Skeletal muscle tissue (tissue), 4 donors: ENCODE data around the gene PTPN14. TPM values are rescaled to one million over a fixed set of nuclear protein-coding genes. Genes with fewer than 3 reads are reported as not detected.

Source experiments
- H3K27ac ChIP-seq: one replicate; pipeline ENCODE4 v1.7.0; 2013; ENCODE audit warnings: mild to moderate bottlenecking, low read depth, low read length, inconsistent platforms
- H3K27me3 ChIP-seq, 3 donors: one replicate each; pipeline ENCODE4 v1.7.0; 2013; ENCODE audit warnings: low read length in 3 of 3; ENCODE audit not compliant: control insufficient read depth in 3 of 3, insufficient read depth in 3 of 3
- H3K36me3 ChIP-seq, 3 donors: one replicate each; pipeline ENCODE4 v1.7.0; 2013; ENCODE audit warnings: low read length in 3 of 3; ENCODE audit not compliant: control insufficient read depth in 3 of 3, insufficient read depth in 3 of 3
- H3K4me1 ChIP-seq, 3 donors: one replicate each; pipeline ENCODE4 v1.7.0; 2013; ENCODE audit warnings: low read length in 3 of 3, mild to moderate bottlenecking in 3 of 3; ENCODE audit not compliant: control insufficient read depth in 3 of 3, insufficient read depth in 3 of 3
- H3K4me3 ChIP-seq, 3 donors: one replicate each; pipeline ENCODE4 v1.7.0; 2013; ENCODE audit warnings: low read length in 3 of 3
- H3K9ac ChIP-seq, 3 donors: one replicate each; pipeline ENCODE4 v1.7.0; 2013; ENCODE audit warnings: low read length in 3 of 3, mild to moderate bottlenecking in 3 of 3, moderate library complexity in 2 of 3, low read depth in 1 of 3
- H3K9me3 ChIP-seq, 3 donors: one replicate each; pipeline ENCODE4 v1.7.0; 2013; ENCODE audit warnings: low read length in 3 of 3; ENCODE audit not compliant: control insufficient read depth in 3 of 3
- total RNA-seq: library from RNA; depleted of rRNA; stranded (reverse); fragments of >200 nt; gene quantifications from one replicate; pipeline ENCODE4 v1.2.3, GENCODE V29; 2014
- donor health status: Osteomylitis.

PTPN14 gene
- total RNA-seq, 1 donor from 2014 or later: 19.8 TPM

DNA sequence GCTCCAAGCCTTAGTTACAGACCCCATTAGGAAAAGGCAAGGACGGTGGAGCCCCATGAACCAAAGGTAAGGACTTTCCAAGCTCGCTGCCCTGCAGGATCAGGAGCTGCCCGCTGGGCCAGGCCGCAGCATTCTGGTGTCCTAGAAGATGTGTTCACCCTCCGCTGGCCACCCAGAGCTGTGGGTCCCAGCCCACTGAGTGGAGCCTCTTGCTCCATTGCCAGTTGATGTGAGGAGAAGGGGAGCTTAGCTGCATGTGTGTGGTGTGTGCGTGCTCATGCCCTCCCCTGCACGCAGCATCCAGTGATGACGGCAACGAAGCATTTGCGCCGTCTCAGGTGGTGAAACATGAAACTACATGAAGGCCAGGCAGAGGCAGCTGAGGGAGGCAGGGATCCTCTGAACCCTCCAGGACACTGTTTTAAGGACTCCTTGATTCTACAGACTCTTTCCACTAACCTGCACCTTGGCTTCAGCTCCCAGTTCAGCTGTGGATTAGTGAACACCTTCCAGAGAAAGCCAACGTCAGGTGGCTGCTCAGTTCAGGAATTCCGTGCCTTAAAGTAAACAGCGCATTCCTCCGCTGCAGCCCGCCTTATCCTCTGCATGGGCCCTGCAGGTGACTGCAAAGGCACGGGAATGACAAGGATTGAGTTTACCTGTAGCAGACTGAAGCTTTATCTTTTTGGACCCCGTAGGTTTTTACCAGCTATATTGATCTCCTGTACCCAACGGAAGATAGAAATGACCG, 221.8 kb downstream of the PTPN14 start:
- Histone ChIP-seq H3K9ac (no peak overlapping the region), H3K27me3 (no peaks in the 10 kb centered on the region), H3K4me3 (no peak overlapping the region), H3K9me3 (no peaks in the 10 kb centered on the region), H3K27ac (no peak overlapping the region), H3K4me1 (peaks cover 2 to 13% (median 7%) of the 10 kb centered on the region in 3 donors), H3K36me3 (peaks cover 6 to 27% (median 13%) of the 10 kb centered on the region in 3 donors)

DNA sequence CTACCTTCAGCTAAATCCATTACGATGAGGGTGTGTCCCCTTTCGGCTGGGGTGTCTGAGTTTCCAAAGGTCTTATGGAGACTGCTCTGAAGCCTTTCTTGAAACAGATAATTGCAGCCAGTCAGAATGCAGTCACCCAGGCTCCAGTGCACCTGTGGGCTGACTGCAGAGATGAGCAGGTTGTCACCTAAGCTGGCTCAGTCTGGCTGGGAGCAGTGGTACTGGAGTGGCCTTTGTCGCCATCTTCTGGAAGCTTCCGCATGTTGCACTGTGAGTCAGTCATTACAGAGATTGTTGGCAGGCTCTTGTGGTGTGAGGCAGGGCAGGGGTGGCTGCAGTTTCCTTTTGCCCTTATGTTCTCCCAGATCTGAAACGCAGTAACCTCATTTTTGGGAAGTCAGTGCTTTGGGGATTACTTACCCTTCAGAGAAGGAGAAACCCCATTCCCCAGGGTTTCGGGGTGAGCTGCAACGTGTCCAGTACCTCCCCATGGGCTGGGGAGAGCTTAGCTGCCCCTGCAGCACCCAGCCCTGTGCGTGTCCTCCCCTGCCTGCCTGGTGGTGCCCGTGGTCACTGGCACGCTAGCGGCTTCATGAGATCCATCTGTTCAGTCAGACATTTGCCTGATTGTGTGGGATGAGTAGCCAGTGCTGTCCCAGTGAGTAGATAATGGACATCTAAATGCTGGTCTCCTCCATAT, 222.5 kb downstream of the PTPN14 start:
- Histone ChIP-seq H3K27ac (no peak overlapping the region), H3K4me3 (no peak overlapping the region), H3K36me3 (peaks cover 6 to 27% (median 8%) of the 10 kb centered on the region in 3 donors), H3K4me1 (peaks cover 2 to 13% (median 7%) of the 10 kb centered on the region in 3 donors), H3K9me3 (no peaks in the 10 kb centered on the region), H3K27me3 (no peaks in the 10 kb centered on the region), H3K9ac (peak overlapping the region in 1 of 3 donors; percentile 16)

DNA sequence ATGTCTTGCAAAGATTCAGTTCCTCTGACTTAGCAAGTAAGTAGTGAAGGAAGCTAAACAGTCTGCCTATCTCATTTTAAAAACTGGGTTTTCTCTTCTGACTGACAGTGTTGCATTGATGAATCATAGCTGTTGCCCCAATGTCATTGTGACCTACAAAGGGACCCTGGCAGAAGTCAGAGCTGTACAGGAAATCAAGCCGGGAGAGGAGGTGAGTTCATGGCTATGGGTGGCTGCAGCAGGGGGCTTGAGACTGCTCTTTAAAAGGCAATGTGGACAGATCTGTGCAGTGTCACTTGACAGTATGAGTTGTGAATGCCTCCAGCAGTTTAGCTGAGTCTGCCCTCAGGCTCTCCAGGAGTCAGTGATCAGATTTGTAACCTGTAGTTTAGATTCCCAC, 223.9 kb downstream of the PTPN14 start:
- H3K27me3 ChIP-seq: no peaks in the 10 kb centered on the region
- H3K4me3 ChIP-seq: no peak overlapping the region
- no peak overlapping the region for H3K9ac ChIP-seq
- no peaks in the 10 kb centered on the region for H3K9me3 ChIP-seq
- peaks cover 2 to 10% (median 7%) of the 10 kb centered on the region in 3 donors for H3K4me1 ChIP-seq
- no peak overlapping the region for H3K27ac ChIP-seq
- H3K36me3 ChIP-seq: peaks cover 6 to 27% (median 8%) of the 10 kb centered on the region in 3 donors

DNA sequence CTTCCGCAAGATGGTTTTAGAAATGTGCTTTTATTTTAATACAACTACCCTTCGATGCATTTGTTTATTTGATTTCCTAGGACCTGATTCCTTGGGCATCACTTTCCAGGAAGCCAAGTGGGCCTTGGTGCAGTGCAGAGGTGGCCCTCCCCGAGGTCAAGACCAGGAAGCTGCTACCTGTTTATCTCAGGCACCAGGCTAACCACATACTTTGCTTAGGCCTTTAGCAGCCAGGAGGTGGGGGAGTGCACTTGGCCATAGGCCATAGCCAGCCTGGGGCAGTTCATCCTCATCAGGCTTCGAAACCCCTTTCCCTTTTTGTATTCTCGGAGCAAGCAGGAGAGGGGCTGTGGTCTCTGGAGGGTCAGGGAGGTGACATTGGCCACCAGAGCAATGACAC, 225.0 kb downstream of the PTPN14 start:
- Histone ChIP-seq H3K27ac (no peak overlapping the region), H3K4me1 (peaks cover 2 to 10% (median 7%) of the 10 kb centered on the region in 3 donors), H3K9ac (no peak overlapping the region), H3K27me3 (no peaks in the 10 kb centered on the region), H3K4me3 (no peak overlapping the region), H3K9me3 (no peaks in the 10 kb centered on the region), H3K36me3 (peaks cover 10 to 27% (median 14%) of the 10 kb centered on the region in 3 donors)

DNA sequence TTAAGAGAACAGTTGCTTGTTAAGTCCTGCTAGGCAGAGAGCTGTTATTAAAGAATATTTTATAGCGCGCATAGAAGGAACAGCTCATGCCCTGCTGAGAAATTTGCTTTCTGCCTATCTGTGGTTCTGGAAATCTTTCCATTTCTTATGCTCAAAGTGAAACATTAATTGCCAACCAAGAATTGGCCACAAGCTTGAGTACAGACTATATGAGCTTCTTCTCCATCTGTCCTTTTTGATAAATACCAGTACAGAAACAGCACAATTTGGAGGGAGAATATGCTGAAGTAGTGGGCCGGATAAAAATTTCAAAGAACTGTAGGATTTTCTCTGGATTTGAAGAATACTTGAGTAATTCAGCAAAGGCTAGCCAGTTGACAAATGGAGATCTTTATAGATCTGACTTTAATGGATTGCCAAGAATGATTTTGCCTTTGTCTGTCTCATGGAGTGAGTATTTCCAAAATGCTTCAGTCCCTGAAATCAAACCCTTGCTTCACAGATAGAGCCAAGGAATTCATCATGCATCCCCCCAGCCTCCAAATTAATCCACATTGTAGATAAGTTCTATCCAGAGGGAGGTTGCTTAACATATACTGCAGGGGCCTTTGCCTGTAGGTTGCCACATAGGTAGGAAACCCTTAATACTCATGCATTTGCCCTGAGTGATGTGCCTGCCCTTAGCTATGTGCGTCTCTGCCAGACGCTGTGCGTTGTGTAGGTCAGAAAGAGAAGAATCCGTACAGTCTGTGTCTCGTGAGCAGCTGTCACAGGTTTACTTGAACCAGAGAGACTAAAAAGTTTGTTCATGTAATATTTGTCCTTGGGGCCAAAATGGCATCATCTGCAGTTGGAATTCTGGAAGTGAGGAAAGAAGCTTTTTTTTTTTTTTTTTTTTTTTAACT, 226.3 kb downstream of the PTPN14 start:
- Histone ChIP-seq H3K36me3 (peaks cover 13 to 27% (median 15%) of the 10 kb centered on the region in 3 donors), H3K9ac (no peak overlapping the region), H3K27ac (no peak overlapping the region)

DNA sequence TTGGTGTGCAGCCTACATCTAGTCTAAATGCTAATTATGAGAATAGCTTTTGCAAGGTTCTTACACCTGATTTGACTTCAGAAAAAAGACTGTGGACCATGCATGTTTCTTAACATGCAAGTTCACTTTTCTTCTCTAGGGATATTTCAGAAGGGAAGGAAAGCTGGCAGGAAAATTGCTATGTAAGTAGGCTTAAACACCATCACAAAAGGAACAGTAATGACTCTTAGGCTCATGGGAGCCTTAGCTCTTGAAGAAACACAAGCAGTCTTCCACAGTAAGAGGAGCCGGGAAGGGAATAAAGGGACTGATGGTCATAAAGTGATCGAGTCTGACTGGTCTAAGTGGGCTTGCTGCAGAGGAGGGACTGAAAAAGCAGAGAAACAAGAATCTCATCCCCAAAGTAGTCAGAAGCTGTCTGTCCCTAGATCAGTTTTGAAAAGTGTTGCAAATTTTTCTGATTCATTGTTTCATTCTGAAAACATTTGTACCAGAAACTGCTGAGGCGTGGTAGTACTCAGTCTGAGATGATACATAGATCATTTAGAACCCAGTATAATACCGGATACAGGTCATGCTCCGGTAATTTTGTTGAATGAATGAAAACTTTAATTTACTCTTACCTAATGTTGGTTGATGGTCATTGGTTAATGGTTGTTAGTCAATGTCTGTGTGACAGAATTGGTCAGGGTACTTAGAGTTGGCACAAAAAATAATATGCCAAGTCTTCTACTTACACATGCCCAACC, 229.5 kb downstream of the PTPN14 start:
- Histone ChIP-seq H3K27me3 (no peaks in the 10 kb centered on the region), H3K27ac (no peak overlapping the region), H3K9me3 (no peaks in the 10 kb centered on the region), H3K9ac (no peak overlapping the region), H3K4me1 (peaks cover 4 to 8% (median 7%) of the 10 kb centered on the region in 3 donors), H3K36me3 (peaks cover 13 to 21% (median 17%) of the 10 kb centered on the region in 3 donors), H3K4me3 (no peak overlapping the region)

More for the DNA sequence above, 226.3 kb downstream of the PTPN14 start:
- Histone ChIP-seq H3K9me3 (no peaks in the 10 kb centered on the region), H3K4me1 (peaks cover 2 to 7% (median 7%) of the 10 kb centered on the region in 3 donors), H3K4me3 (no peak overlapping the region), H3K27me3 (no peaks in the 10 kb centered on the region)

DNA sequence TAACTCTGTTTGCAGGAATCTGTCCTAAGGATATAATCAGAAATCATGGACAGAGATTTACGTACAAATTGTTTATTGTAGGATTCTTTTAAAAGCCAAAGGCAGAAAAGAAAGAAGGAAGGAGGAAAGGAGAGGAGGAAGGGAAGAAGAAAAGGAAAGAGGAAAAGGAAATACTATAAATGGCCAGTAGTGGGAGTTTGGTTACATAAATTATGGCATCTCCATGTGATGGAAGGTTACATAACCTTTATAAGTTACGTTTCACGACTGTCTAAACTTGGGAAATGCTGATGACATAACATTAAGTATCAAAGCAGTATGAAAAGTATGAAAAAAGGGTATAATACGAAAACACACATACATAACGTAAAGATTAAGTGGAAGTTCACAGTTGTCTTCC, 231.5 kb downstream of the PTPN14 start:
- Histone ChIP-seq H3K36me3 (peaks cover 7 to 17% (median 9%) of the 10 kb centered on the region in 3 donors), H3K27ac (no peak overlapping the region), H3K4me1 (peaks cover 8 to 16% (median 11%) of the 10 kb centered on the region in 3 donors), H3K9ac (no peak overlapping the region), H3K9me3 (no peaks in the 10 kb centered on the region), H3K4me3 (no peak overlapping the region), H3K27me3 (no peaks in the 10 kb centered on the region)

DNA sequence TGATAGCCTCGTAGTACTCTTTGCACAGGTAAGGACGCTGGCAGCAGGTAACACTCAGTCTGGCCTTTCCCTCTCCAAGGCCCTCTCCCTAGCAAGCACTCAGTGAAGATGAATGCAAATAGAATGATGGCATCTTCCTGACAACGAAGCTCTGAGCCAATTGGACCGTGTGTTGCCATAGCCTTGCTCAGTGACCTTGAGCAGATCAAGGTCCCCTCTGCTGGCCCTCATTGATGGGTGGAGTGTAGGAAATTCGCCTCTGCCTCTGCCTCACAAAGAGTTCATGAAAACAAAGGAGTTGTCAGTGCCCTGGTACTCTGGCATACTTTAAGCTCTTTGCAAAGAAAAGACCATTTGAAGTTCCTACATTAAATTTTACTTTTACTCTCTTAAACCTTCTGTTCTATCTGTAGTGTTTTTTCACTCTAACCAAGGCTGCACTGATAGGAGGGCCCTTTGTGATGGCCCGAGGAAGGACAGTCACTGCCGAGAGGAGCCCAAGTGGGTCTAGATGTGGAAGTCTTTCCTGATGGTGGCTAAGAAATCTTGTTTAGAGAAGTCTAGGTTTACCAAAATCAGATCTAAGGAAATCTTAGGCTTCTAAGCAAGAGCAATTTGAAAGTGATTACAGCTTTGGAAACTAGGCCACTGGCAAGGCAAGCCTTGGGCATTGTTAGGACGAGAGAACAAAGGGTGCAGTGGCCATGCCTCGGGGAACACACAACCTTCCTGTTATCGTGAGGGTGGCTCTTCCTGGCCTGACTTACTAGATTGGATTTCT, 232.3 kb downstream of the PTPN14 start:
- Histone ChIP-seq H3K27ac (peak overlapping the region; percentile 46), H3K4me3 (no peak overlapping the region), H3K9me3 (no peaks in the 10 kb centered on the region), H3K4me1 (peaks cover 8 to 16% (median 11%) of the 10 kb centered on the region in 3 donors), H3K27me3 (no peaks in the 10 kb centered on the region), H3K36me3 (peaks cover 7 to 19% (median 9%) of the 10 kb centered on the region in 3 donors), H3K9ac (no peak overlapping the region)
